Hepatocyte (in vitro differentiated cells): ENCODE data around the gene PRSS1.
"Not testable (repeated sequence)": the region's sequence is repeated elsewhere in the genome, so short reads cannot be mapped to it uniquely, and the experiment has no call there.

Experiments
- CTCF ChIP-seq: fragments of 200-600 bp; sonication (generic); IDR thresholded peaks from 2 replicates; pipeline ENCODE4 v1.5.1; 2016; ENCODE audit warnings: antibody characterized with exemption, mild to moderate bottlenecking; ENCODE audit not compliant: poor library complexity
- EZH2 ChIP-seq: fragments of 200-600 bp; sonication (generic); IDR thresholded peaks from 2 replicates; pipeline ENCODE4 v1.6.1; 2016; ENCODE audit warnings: antibody characterized with exemption, mild to moderate bottlenecking, borderline replicate concordance
- EZH2phosphoT487 ChIP-seq: fragments of 200-600 bp; sonication (generic); IDR thresholded peaks from one replicate; pipeline ENCODE4 v1.6.1; 2018; ENCODE audit warnings: antibody characterized with exemption, mild to moderate bottlenecking, low read depth, moderate library complexity; ENCODE audit not compliant: unreplicated experiment, severe bottlenecking

GRCh38 chr7:142753925-142754491 lies 4.7 kb downstream of the PRSS1 start:
- not testable (repeated sequence) for TF ChIP-seq CTCF, EZH2, EZH2phosphoT487
